NB4 (cell line): ENCODE measurements around the gene FAM83D.

Experiments used
- DNase-seq: peaks from one replicate; pipeline ENCODE4 v3.0.0; 2010; ENCODE audit warnings: low read depth
- H3K4me3 ChIP-seq: one replicate; pipeline ENCODE4 v1.5.1; 2011; ENCODE audit warnings: mild to moderate bottlenecking, low read depth, low read length, moderate library complexity
- CTCF ChIP-seq: IDR thresholded peaks from one replicate; pipeline ENCODE4 v1.5.1; 2012; ENCODE audit warnings: low read depth, low read length
- MAX ChIP-seq: IDR thresholded peaks from 2 replicates; pipeline ENCODE4 v1.6.1; 2011; ENCODE audit warnings: low read depth, low read length
- MYC ChIP-seq: IDR thresholded peaks from 2 replicates; pipeline ENCODE4 v1.6.1; 2011; ENCODE audit warnings: low read depth, low read length
- POLR2A ChIP-seq: IDR thresholded peaks from 2 replicates; pipeline ENCODE4 v1.6.1; 2011; ENCODE audit warnings: mild to moderate bottlenecking; ENCODE audit not compliant: insufficient read length; ENCODE audit errors: extremely low read depth

FAM83D gene

GRCh38 chr20:38902601-38903000 lies 23.6 kb upstream of the FAM83D start:
- TF ChIP-seq CTCF, result no peak
- TF ChIP-seq MAX, result no peak
- no peak overlapping the region for H3K4me3 ChIP-seq
- no peak for DNase-seq

- no peak overlapping the region for H3K4me3 ChIP-seq
- no peak for TF ChIP-seq CTCF
- TF ChIP-seq POLR2A, result no peak
- no peak for TF ChIP-seq MAX
- no peak for TF ChIP-seq MYC
- DNase-seq, result no peak
Observed at GRCh38 chr20:38903335-38903734, 22.9 kb upstream of the FAM83D start.

GRCh38 chr20:38905375-38905774 lies 20.8 kb upstream of the FAM83D start:
- no peak overlapping the region for H3K4me3 ChIP-seq
- DNase-seq, result no peak
- no peak for TF ChIP-seq CTCF
- TF ChIP-seq POLR2A, result no peak
- no peak for TF ChIP-seq MYC
- TF ChIP-seq MAX, result no peak

- no peak for DNase-seq
- no peak for TF ChIP-seq MYC
- TF ChIP-seq POLR2A, result no peak
- no peak for TF ChIP-seq CTCF
- TF ChIP-seq MAX, result no peak
- no peak overlapping the region for H3K4me3 ChIP-seq
Observed at GRCh38 chr20:38907918-38908677, 18.1 kb upstream of the FAM83D start.

- H3K4me3 ChIP-seq, result no peak overlapping the region
- DNase-seq, result no peak
- TF ChIP-seq MYC (no peak), CTCF (no peak), POLR2A (no peak), MAX (no peak)
Observed at GRCh38 chr20:38915355-38915754, 10.9 kb upstream of the FAM83D start.

- no peak for DNase-seq
- H3K4me3 ChIP-seq, result no peak overlapping the region
- TF ChIP-seq MAX (no peak), POLR2A (no peak), MYC (no peak), CTCF (no peak)
Observed at GRCh38 chr20:38917657-38918056, 8.6 kb upstream of the FAM83D start.
